ENCODE results near the gene KLB.
"Not testable (repeated sequence)": the region's sequence is repeated elsewhere in the genome, so short reads cannot be mapped to it uniquely, and the experiment has no call there.

The KLB gene

DNA sequence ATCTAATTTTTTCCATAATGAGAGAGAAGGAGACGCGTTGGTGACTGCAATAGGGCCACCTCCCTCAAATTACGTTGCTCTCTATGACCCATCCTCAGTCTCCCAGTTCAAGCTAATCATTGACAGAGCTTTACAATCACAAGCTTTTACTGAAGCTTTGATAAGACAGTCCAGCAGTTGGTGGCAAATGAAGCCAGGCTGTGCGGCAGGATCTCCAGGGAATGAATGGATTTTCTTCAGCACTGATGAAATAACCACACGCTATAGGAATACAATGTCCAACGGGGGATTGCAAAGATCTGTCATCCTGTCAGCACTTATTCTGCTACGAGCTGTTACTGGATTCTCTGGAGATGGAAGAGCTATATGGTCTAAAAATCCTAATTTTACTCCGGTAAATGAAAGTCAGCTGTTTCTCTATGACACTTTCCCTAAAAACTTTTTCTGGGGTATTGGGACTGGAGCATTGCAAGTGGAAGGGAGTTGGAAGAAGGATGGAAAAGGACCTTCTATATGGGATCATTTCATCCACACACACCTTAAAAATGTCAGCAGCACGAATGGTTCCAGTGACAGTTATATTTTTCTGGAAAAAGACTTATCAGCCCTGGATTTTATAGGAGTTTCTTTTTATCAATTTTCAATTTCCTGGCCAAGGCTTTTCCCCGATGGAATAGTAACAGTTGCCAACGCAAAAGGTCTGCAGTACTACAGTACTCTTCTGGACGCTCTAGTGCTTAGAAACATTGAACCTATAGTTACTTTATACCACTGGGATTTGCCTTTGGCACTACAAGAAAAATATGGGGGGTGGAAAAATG, at the start of gene KLB:
Gene KLB, plus strand, starts transcription at position 168 of the 821 bp plus-strand sequence. Its CDS starts 20 bp downstream, at position 188.
- no peak for DNase-seq (ENCODE audit: low read depth, low spot score)

- DNase-seq (ENCODE audit: low read depth, low spot score), result no peak
These were observed 49.7 kb upstream of the KLB start for GRCh38 chr4:39357002-39357401.

GRCh38 chr4:39360611-39361010, 46.1 kb upstream of the KLB start:
- DNase-seq (ENCODE audit: low read depth, low spot score), result not testable (repeated sequence)

- no peak for DNase-seq (ENCODE audit: low read depth, low spot score)
These were observed 43.9 kb upstream of the KLB start for GRCh38 chr4:39362827-39363226.

DNA sequence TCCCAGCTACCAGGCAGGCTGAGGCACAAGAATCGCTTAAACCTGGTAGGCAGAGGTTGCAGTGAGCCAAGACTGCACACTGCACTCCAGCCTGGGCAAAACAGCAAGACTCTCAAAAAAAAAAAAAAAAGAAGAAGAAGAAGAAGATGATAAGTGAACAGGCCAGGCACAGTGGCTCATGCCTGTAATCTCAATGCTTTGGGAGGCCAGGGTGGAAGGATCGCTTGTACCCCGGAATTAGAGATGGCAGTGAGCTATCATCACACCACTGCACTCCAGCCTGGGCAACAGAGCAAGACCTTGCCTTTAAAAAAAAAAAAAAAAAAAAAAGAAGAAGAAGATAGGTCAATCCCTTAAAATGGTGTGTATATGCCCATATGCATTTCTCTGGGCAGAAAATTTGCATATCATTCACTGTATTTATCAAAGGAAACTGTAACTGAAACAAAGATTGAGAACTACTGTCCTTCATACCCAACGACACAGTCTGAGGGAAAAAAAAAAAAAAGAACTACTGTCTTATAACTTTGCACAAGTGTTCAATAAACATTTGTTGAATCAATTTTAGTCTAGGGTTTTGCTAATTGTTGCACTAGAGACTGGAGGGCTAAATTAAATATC, 42.8 kb upstream of the KLB start:
- no peak for DNase-seq (ENCODE audit: low read depth, low spot score)

- no peak for DNase-seq (ENCODE audit: low read depth, low spot score)
These were observed 41.4 kb upstream of the KLB start for GRCh38 chr4:39365360-39365759.

DNA sequence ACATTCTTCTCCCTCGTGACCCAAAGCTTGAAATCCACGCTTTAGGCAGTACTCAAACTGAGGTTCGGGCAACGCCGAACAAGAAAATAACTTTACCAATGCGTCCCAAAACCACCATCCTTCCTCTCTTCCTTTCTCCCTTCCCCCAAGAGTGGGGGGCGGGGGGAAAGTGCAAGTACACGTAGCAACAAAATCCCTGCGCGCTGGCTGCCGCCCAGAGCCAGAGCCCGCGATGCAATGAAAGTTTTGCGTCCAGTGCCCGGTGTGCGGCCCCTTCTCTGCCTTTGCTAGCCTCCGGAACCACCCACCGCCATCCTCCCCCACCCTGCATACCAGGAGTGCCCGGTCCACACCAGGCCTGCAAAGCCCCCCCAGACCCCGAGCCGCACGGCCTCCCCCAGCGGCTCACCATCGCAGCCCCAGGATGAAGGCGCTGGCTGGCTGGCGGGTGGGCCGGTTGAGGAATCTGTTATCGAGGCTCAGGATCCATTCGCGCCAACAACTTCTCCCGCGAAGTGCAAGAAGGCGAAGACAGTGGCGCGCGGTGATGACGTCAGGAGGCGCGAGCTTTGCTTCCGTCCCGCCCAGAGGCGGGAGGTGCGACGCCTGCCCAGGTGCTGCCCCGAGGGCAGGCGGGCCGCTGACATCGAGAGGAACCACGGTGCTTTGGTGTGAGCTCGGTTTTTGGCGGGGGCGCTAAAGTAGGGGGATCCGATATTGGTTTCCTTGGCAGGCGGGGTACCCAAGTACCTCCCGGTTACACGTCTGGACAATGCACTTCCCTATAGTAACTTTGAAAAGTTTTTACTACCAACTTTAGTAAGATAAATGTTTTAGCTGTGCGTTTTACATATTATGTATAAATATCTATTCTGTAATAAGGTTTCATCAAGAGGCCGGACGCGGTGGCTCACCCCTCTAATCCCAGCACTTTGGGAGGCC, 40.6 kb upstream of the KLB start, which contains the start of gene RFC1:
Gene RFC1, minus strand, starts transcription at position 533 of the 942 bp plus-strand sequence. Its CDS starts 121 bp downstream, at position 412.
- DNase-seq (ENCODE audit: low read depth, low spot score), result peak; percentile 81

- DNase-seq (ENCODE audit: low read depth, low spot score), result no peak
These were observed 39.6 kb upstream of the KLB start for GRCh38 chr4:39367166-39367565.

GRCh38 chr4:39369301-39369700, 37.4 kb upstream of the KLB start:
- no peak for DNase-seq (ENCODE audit: low read depth, low spot score)

GRCh38 chr4:39371209-39371608, 35.5 kb upstream of the KLB start:
- not testable (repeated sequence) for DNase-seq (ENCODE audit: low read depth, low spot score)

GRCh38 chr4:39375478-39375877, 31.3 kb upstream of the KLB start:
- DNase-seq (ENCODE audit: low read depth, low spot score), result no peak

GRCh38 chr4:39383690-39384089, 23.0 kb upstream of the KLB start:
- DNase-seq (ENCODE audit: low read depth, low spot score), result no peak

DNA sequence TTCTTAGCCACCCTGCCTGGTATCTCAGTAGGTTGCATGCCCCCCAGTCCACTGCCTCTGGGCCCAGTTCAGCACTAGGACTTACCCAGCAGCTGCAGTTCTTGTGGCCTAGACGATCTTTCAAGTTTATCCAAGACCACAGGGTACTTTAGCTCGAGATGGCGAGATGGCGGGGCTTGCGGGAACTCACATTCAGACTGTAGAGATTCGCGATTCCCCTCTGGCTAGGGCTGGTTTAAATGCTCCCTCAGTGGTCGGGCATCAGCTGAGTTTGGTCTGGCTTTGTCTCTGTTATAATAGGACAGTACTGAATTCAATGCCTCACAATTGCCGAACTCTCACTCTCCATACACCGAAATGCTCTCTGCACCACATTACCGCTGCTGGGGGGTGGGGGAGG, 22.2 kb upstream of the KLB start:
- DNase-seq (ENCODE audit: low read depth, low spot score), result no peak

- no peak for DNase-seq (ENCODE audit: low read depth, low spot score)
These were observed 16.1 kb upstream of the KLB start for GRCh38 chr4:39390603-39391002.

- no peak for DNase-seq (ENCODE audit: low read depth, low spot score)
These were observed 12.0 kb upstream of the KLB start for GRCh38 chr4:39394706-39395105.

- not testable (repeated sequence) for DNase-seq (ENCODE audit: low read depth, low spot score)
These were observed 5.1 kb upstream of the KLB start for GRCh38 chr4:39401640-39402039.

DNA sequence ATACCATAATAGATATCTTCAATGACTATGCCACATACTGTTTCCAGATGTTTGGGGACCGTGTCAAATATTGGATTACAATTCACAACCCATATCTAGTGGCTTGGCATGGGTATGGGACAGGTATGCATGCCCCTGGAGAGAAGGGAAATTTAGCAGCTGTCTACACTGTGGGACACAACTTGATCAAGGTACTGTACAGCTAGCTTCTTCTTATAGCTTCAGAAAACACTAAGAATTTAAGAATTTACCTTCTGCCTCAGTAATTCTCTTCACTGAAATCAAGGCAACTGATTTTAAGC, 805 bp downstream of the KLB start:
- DNase-seq (ENCODE audit: low read depth, low spot score), result no peak

DNA sequence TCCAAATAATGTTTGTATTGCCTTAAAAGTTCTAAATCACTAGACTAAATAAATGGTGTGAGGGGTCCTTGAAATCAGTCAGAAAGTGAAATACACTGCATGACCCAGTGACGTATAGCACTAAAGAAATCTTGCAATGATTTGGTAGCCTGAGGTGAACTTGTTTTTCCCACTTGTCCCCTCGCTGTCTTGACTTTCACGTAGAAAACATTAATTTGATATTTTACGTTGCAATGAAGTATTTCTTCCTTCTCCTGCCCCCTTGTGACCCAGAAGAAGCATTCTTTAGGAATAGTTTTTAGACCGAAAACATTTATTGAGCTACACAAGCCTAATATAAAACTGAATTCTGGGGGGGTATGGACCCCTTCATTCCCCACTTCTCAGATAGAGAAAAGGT, 3.7 kb downstream of the KLB start:
- DNase-seq (ENCODE audit: low read depth, low spot score), result no peak

DNA sequence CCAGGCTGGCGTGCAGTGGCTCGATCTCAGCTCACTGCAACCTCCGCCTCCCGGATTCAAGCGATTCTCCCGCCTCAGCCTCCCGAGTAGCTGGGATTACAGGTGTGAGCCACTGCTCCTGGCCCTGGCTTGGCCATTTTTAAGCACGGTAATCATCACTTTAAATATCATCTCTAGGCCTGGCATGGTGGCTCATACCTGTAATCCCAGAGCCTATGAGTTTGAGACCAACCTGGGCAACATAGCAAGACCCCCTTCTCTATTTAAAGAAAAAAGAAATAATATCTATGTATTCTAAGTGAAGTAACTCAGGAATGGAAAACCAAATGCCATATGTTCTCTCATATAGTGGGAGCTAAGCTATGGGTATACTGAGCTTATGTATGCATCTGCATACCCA, 4.8 kb downstream of the KLB start:
- DNase-seq (ENCODE audit: low read depth, low spot score), result not testable (repeated sequence)

GRCh38 chr4:39415678-39416283, 9.1 kb downstream of the KLB start:
- no peak for DNase-seq (ENCODE audit: low read depth, low spot score)

- no peak for DNase-seq (ENCODE audit: low read depth, low spot score)
These were observed 15.5 kb downstream of the KLB start for GRCh38 chr4:39422247-39422646.

- not testable (repeated sequence) for DNase-seq (ENCODE audit: low read depth, low spot score)
These were observed 18.6 kb downstream of the KLB start for GRCh38 chr4:39425297-39425696.

All from smooth muscle cell of the brain vasculature (primary cell).